HCT116 (cell line): ENCODE results near the gene HIVEP3.

Experiments used
- EZH2 ChIP-seq: fragments of 200-600 bp; sonication (generic); IDR thresholded peaks from 2 replicates; pipeline ENCODE4 v1.6.1; 2017; ENCODE audit warnings: antibody characterized with exemption, mixed run types
- FOSL1 ChIP-seq: IDR thresholded peaks from 2 replicates; pipeline ENCODE4 v1.6.1; 2012; ENCODE audit warnings: low read depth
- TF ChIP-seq, protein P1 (sequence below), 3 experiments: fragments of 200-600 bp in 1 of 3; sonication (generic) in 1 of 3; IDR thresholded peaks in 2 of 3; conservative IDR thresholded peaks in 1 of 3; 2 replicates each; pipeline ENCODE4 v1.5.1; 2012 to 2017; ENCODE audit warnings: low read depth in 2 of 3, low read length in 2 of 3, antibody characterized with exemption in 1 of 3, borderline replicate concordance in 1 of 3, control low read depth in 1 of 3, mild to moderate bottlenecking in 1 of 3, mixed read lengths in 1 of 3, mixed run types in 1 of 3, moderate library complexity in 1 of 3; ENCODE audit not compliant: insufficient read depth in 1 of 3

DNA sequence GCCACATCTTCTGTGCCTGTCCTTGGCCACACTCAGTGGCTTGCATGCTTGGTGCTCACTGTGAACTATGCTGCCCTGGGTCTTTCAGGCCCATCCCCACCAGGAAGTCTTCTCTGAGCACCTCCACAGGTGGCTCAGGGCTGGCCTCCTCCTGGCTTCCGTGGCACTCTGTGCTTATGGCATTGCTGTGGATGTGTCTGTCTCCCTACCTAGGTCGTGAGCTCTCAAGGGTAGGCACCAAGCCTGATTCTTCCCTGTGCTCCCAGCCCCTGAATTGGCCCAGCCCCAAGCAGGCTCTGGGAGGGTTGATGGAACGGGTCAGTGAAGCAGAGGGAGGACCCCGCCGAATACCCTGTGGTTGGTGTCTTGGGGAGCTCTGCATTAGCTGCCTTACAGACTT, 236.6 kb downstream of the HIVEP3 start:
- TF ChIP-seq FOSL1, result no peak
- TF ChIP-seq EZH2, result no peak
- TF ChIP-seq, protein P1, sequence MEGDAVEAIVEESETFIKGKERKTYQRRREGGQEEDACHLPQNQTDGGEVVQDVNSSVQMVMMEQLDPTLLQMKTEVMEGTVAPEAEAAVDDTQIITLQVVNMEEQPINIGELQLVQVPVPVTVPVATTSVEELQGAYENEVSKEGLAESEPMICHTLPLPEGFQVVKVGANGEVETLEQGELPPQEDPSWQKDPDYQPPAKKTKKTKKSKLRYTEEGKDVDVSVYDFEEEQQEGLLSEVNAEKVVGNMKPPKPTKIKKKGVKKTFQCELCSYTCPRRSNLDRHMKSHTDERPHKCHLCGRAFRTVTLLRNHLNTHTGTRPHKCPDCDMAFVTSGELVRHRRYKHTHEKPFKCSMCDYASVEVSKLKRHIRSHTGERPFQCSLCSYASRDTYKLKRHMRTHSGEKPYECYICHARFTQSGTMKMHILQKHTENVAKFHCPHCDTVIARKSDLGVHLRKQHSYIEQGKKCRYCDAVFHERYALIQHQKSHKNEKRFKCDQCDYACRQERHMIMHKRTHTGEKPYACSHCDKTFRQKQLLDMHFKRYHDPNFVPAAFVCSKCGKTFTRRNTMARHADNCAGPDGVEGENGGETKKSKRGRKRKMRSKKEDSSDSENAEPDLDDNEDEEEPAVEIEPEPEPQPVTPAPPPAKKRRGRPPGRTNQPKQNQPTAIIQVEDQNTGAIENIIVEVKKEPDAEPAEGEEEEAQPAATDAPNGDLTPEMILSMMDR (IDR thresholded peaks at IDR 0.05 in 2 of 3, conservative IDR thresholded peaks at IDR 0.05 in 1 of 3; ENCODE audit: borderline replicate concordance in 1 of 3, insufficient read depth in 1 of 3, low read depth in 2 of 3, low read length in 2 of 3), result no peak
